Peyer's patch (tissue), 4 donors: ENCODE measurements around the gene HTR2C.

Experiments used
- POLR2A ChIP-seq, 2 donors: fragments of 450-650 bp; IDR thresholded peaks; one replicate each; pipeline ENCODE4 v1.5.1; 2017; ENCODE audit warnings: antibody characterized with exemption in 2 of 2, mild to moderate bottlenecking in 2 of 2, moderate library complexity in 2 of 2
- TF ChIP-seq, protein P1 (sequence below), 6 experiments: fragments of 450-650 bp in 4 of 6; fragments of 200-600 bp in 2 of 6; sonication (generic) in 1 of 6; IDR thresholded peaks; one replicate each; pipeline ENCODE4 v1.5.1; 2017 to 2019; ENCODE audit warnings: antibody characterized with exemption in 6 of 6, mild to moderate bottlenecking in 3 of 6, moderate library complexity in 1 of 6

GRCh38 chrX:114800719-114801118, 216.8 kb downstream of the HTR2C start:
- TF ChIP-seq POLR2A (IDR thresholded peaks at IDR 0.05): no peak
- TF ChIP-seq, protein P1, sequence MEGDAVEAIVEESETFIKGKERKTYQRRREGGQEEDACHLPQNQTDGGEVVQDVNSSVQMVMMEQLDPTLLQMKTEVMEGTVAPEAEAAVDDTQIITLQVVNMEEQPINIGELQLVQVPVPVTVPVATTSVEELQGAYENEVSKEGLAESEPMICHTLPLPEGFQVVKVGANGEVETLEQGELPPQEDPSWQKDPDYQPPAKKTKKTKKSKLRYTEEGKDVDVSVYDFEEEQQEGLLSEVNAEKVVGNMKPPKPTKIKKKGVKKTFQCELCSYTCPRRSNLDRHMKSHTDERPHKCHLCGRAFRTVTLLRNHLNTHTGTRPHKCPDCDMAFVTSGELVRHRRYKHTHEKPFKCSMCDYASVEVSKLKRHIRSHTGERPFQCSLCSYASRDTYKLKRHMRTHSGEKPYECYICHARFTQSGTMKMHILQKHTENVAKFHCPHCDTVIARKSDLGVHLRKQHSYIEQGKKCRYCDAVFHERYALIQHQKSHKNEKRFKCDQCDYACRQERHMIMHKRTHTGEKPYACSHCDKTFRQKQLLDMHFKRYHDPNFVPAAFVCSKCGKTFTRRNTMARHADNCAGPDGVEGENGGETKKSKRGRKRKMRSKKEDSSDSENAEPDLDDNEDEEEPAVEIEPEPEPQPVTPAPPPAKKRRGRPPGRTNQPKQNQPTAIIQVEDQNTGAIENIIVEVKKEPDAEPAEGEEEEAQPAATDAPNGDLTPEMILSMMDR (IDR thresholded peaks at IDR 0.05): no peak
